ES-I3 (cell line): ENCODE measurements around the gene TNFRSF1A.

Experiments used
- H3K36me3 ChIP-seq: 2 replicates; pipeline ENCODE4 v1.6.1; 2013; ENCODE audit warnings: mild to moderate bottlenecking, low read length, control low read depth, moderate library complexity; ENCODE audit not compliant: insufficient read depth
- H3K4me1 ChIP-seq: 2 replicates; pipeline ENCODE4 v1.6.1; 2013; ENCODE audit warnings: mild to moderate bottlenecking, control low read depth, low read length; ENCODE audit not compliant: insufficient read depth
- H3K9ac ChIP-seq: 2 replicates; pipeline ENCODE4 v1.6.1; 2013; ENCODE audit warnings: low read depth, mild to moderate bottlenecking, low read length, moderate library complexity
- H3K9me3 ChIP-seq: 2 replicates; pipeline ENCODE4 v1.6.1; 2013; ENCODE audit warnings: mild to moderate bottlenecking, low read length, moderate library complexity; ENCODE audit not compliant: control insufficient read depth, insufficient read depth

Gene TNFRSF1A

DNA sequence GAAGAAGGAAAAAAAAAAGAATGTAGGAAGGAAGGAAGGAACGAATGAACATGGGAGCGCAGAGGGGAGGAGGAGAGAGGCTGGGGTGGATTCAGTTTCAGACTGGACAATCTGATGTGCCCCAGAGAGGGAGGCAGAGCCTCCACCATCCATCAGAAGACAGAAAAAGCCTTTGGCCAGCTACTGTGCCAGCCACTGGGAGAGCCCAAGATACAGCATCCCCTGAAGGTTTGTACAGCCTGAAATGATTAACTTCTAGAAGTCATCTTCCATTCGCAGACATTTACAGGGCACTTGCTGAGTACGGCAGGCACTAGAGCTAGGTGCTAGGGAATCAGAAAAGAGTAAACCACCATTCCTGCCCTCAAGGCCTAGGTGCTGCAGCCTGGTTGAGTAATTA lies 22.4 kb downstream of the TNFRSF1A start:
- Histone ChIP-seq H3K9ac (no peak overlapping the region), H3K36me3 (no peaks in the 10 kb centered on the region; the same call in none of the 2 replicates), H3K9me3 (no peaks in the 10 kb centered on the region), H3K4me1 (peaks cover 27% of the 10 kb centered on the region)

DNA sequence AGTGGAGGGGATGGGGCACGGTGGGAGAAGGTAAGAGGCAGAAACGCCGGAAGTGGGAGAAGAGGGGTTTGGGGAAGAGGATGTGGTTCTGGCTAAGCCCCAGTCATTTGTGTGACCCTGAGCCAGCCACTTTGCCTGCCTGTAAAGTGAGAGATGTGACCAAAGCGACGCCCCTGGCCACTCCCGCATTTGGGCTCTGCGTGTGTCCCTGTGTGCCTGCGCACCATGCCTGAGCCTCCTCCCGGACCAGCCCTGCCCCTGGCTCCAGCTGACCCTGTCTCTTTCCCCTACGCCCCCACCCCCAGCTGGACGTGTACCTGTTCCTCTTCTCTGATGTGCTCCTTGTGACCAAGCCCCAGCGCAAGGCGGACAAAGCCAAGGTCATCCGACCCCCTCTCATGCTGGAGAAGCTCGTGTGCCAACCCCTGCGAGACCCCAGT lies 23.4 kb downstream of the TNFRSF1A start:
- Histone ChIP-seq H3K4me1 (peaks cover 20% of the 10 kb centered on the region), H3K36me3 (no peaks in the 10 kb centered on the region; the same call in none of the 2 replicates), H3K9ac (no peak overlapping the region), H3K9me3 (no peaks in the 10 kb centered on the region)

DNA sequence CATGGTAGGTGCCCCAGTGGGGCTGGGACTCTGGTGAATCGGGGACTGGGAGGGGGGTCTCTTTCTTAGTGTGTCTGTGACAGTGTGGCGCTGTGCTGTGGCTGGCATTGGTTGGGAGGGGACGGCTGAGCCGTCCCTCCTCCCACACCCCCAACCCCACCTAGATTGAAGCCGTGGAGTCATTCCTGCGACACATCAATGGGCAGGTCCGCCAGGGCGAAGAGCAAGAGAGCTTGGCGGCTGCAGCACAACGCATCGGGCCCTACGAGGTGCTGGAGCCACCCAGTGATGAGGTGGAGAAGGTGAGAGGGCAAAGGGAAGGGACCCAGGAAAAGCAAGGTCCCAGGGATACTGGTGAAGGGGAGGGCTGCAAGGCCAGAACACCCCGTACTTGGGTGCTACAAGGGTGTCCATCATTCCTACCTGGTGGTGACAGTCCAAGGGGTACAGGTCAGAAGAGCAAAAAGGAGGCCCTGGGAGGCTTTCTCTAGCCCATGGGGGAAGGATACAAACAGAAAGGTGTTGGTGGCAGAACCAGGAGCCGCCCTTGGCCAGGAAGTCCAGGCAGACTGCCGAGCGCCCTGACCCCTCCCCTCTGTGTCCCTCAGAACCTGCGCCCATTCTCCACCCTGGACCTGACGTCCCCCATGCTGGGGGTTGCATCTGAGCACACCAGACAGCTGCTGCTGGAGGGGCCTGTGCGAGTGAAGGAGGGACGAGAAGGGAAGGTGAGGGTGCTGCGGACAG lies 24.0 kb downstream of the TNFRSF1A start:
- Histone ChIP-seq H3K9me3 (no peaks in the 10 kb centered on the region), H3K4me1 (peaks cover 22% of the 10 kb centered on the region), H3K36me3 (no peaks in the 10 kb centered on the region; the same call in none of the 2 replicates), H3K9ac (no peak overlapping the region)

DNA sequence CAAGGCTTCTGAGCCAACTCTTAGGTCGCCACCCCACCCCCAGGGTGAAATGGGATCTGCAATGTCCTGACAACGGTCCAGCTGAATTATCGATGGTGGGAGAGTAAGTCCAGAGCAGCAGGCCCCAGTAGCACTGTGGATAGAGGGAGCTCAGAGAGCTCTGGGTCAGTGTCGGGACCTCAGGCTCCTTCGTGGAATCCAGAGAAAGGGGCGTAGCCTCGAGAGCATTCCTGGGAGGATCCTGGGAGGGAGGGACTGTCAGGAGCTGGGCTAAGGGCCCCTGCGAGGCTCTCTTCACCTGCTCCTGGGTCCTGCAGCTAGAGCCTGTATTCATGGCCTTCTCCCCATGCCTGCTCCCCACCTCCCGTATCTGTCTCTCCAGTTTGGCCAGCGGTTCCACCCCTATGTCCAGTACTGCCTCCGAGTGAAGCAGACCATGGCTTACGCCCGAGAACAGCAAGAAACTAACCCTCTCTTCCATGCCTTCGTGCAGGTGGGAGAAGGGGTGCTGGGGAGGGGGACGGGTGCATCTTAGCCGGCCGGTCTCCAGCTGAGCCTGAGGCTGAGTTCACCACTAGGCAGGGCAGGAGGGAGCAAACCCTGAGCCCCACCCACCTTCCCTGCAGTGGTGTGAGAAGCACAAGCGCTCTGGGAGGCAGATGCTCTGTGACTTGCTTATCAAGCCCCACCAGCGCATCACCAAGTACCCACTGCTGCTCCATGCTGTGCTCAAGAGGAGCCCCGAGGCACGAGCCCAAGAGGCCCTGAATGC lies 24.8 kb downstream of the TNFRSF1A start:
- Histone ChIP-seq H3K9ac (no peak overlapping the region), H3K4me1 (peaks cover 25% of the 10 kb centered on the region), H3K9me3 (no peaks in the 10 kb centered on the region), H3K36me3 (no peaks in the 10 kb centered on the region; the same call in none of the 2 replicates)

DNA sequence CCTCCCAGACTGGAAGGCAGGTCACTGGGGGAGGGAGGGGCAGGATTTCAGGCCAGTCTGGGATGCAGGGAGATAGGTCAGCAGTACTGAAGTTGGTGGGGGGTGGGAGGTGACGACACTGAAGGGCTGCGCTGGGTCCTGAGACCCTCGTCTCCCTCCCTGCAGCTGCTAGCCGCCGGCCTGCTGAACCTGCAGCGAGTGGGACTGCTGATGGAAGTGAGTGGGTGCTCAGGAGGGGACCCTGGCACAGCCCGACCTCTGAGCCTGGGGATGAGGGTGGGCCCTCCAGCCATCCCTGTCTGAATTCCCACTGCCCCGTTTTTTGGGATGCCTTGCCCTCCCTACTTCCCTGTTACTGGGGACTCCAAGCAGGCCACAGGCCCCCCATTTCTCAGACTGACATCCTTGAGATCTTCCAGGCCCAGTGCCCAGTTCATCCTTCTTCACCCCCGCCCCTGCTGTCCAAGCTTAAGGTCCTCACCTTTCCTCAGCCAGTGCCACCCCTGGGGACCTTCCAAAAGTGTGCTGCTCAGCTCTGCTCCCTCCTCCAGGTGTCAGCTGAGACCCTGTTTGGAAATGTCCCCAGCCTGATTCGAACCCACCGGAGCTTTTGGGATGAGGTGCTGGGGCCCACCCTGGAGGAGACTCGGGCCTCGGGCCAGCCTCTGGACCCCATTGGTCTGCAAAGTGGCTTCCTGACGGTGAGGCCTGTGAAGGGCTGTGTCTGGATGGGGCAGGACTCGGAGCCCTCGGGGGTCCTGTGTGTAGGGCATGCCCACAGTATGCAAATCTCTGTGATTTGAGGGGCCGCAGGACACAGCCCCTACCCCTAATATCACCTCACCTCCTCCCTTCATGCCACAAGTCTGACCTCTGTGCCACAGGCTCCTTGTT lies 25.9 kb downstream of the TNFRSF1A start:
- Histone ChIP-seq H3K9me3 (no peaks in the 10 kb centered on the region), H3K9ac (no peak overlapping the region), H3K36me3 (no peaks in the 10 kb centered on the region; the same call in none of the 2 replicates), H3K4me1 (peaks cover 22% of the 10 kb centered on the region; the same call in 1 of the 2 replicates)

DNA sequence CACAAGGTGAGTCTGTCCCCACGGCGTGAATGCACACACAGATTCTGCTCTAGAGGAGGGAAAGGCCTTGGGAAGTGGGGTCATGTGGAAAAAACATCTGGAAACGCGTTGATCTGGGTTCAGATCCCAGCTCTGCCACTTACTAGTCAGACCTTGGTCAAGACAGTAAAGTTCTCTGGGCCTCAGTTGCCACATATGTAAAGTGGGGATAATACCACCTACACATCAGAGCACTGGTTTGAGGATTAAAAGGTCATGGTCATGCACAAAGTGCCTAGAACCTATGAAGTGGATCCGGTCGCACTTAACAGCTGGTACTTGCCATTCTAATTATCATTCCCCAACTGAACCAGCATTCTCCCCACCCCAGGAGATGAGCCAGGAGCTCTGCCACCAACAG lies 26.7 kb downstream of the TNFRSF1A start:
- H3K4me1 ChIP-seq, result peaks cover 22% of the 10 kb centered on the region; the same call in 1 of the 2 replicates

DNA sequence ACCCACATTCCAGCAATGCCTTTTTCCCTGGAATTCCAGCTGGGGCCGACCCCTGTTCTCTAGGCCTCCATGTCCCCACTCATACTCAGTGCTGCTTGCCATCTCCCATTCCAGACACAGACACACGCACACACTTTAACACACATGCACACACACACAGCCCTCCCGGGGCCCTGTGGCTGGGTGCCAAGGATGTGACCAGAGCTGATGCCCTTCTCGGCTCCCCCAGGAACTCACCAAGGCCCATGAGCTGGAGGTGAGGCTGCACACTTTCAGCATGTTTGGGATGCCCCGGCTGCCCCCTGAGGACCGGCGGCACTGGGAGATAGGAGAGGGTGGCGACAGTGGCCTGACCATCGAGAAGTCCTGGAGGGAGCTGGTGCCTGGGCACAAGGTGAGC lies 27.1 kb downstream of the TNFRSF1A start:
- Histone ChIP-seq H3K9me3 (no peaks in the 10 kb centered on the region), H3K4me1 (peaks cover 22% of the 10 kb centered on the region; the same call in 1 of the 2 replicates), H3K36me3 (no peaks in the 10 kb centered on the region; the same call in none of the 2 replicates), H3K9ac (no peak overlapping the region)

More for the DNA sequence above, 26.7 kb downstream of the TNFRSF1A start:
- no peaks in the 10 kb centered on the region for H3K9me3 ChIP-seq
- H3K9ac ChIP-seq, result no peak overlapping the region
- H3K36me3 ChIP-seq, result no peaks in the 10 kb centered on the region; the same call in none of the 2 replicates

DNA sequence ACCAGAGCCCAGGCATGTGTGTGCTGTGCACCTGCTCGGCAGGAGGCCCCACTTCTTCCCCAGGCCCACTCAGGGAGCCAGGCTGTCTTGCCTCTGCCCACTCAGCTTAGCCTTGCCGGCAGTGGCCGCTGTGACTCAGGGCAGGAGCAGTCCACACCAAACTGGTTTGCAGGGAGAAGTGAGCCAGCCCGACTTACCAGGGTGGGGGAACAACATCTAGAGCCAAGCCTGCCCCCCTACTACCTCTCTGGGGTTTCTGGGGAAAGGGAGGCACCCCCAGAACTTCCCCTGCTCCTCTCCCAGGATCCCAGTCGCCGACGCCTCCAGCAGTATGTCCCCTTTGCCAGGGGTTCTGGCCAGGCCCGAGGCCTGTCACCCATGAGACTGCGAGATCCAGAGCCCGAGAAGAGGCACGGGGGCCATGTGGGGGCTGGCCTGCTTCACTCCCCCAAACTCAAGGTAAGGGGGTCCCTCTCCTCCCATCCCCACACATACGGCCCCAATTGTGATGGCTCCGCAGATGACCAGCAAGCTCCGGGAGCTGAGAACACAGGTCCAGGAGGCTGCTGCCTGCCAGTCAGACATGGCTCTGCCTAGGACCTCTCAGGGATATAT lies 28.4 kb downstream of the TNFRSF1A start:
- Histone ChIP-seq H3K9me3 (no peaks in the 10 kb centered on the region), H3K36me3 (no peaks in the 10 kb centered on the region), H3K4me1 (peaks cover 29% of the 10 kb centered on the region; the same call in 1 of the 2 replicates), H3K9ac (no peak overlapping the region)

DNA sequence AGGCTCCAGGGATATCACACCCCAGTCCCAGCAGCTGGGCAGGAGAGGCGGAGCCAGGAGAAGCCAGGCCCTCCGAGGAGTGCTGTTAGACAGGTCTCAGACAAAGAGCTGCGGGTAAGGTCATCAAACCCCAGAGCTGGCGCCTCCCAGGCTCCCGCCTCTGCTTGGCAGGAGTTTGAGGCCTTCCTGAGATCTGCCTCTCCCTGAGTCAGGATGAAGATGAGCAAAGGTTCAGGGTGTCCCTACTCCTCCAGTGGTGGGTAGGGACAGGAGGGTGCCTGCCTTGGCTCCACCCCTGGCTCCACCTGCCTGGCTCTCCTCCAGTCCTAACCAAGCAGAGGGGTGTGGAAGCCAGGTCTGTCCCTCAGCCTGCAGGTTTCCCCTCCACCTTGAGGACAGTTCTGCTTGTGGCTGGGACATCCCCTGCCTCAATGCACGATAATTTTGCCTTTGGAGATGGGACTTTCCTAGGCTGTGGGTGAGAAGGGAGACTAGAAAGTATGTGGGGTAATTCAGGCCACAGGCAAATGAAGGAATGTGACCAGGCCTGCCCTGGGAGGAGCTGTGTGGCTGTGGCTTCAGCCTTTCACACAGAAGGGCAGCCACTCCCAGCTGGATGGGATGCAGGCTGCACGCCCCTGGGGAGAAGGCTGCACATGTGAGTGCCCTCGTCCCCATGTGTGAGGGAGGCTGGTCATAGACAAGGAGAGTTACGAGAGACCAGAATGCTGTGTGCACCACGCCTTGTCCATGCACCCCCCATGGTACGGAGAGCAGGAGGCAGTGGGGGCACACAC lies 29.1 kb downstream of the TNFRSF1A start:
- Histone ChIP-seq H3K9ac (no peak overlapping the region), H3K4me1 (peaks cover 29% of the 10 kb centered on the region; the same call in 1 of the 2 replicates), H3K9me3 (no peaks in the 10 kb centered on the region)

DNA sequence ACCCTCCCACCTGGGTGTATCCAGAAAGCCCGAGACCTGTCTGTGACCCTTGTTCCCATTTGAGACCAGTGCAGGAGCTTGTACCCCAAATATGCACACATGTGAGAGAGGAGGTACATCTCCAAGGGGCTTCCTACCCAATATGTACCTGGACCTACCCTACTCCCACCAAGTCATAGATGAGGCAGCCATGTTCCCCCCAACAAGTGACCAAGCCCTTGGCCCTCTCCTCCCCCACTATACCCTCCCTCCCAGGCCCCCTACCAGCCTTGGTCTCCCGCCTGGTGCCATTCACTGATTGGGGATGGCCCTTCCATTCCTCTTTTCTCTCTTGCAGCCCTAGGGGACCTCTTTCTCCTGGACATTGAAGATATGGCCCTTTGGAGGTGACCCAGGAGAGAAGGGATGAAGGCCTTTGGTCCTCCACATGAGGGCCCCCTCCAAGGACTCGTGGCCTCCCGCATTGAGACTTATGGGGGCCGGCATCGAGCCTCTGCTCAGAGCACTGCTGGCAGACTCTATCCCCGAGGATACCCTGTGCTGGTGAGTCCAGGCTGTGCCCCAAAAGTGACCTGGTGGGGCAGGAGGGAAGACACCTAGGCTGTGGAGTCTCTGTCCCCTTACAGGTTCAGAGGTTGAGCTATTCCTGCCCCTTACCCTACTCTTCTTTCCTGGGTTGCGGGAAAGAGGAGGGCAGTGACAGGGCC lies 29.9 kb downstream of the TNFRSF1A start:
- Histone ChIP-seq H3K4me1 (peaks cover 29% of the 10 kb centered on the region; the same call in 1 of the 2 replicates), H3K9ac (no peak overlapping the region), H3K36me3 (no peaks in the 10 kb centered on the region), H3K9me3 (no peaks in the 10 kb centered on the region)

More for the DNA sequence above, 29.1 kb downstream of the TNFRSF1A start:
- no peaks in the 10 kb centered on the region for H3K36me3 ChIP-seq

DNA sequence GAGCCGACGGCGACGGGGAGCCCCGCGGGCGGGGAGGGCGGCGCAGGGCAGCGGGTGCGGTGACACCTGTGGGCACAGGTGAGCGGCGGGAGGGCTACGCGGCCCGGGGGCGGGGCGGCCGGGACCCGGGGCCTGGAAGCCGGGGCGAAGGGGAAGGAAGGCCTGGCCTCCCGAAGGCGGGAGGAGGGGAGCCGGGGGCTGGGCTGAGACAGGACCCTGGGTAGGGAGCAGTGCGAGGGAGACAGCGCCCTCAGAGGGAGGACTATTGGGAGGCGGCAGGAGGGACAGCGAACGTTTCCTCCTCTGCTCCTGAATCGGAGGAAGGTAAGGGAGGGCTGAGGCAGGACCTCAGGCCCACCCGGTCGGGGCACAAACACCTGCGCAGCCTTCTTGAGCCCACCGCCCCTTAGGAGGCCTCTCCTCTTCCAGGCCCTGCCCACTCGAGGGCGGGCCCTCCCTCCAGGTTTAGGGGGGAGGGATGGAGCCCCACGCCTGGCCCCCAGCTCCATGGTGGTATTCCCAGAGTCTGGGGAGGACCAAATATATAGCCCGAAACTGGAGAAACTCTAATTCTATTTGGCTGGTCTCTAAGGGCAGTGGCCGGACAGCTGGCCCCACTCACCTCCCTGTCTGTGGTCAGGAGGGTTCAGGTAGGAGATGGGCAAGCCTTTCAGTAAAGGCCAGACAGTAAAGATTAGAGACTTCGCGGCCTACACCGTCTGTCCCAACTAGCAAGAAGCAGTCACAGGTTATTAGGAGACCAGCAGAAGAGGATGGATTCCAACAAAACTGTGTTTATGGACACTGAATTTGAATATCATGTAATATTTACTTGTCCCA lies 30.9 kb downstream of the TNFRSF1A start:
- no peaks in the 10 kb centered on the region for H3K36me3 ChIP-seq
- no peaks in the 10 kb centered on the region for H3K9me3 ChIP-seq
- peak overlapping the region; percentile 46 for H3K9ac ChIP-seq
- H3K4me1 ChIP-seq, result peaks cover 22% of the 10 kb centered on the region; the same call in 1 of the 2 replicates

DNA sequence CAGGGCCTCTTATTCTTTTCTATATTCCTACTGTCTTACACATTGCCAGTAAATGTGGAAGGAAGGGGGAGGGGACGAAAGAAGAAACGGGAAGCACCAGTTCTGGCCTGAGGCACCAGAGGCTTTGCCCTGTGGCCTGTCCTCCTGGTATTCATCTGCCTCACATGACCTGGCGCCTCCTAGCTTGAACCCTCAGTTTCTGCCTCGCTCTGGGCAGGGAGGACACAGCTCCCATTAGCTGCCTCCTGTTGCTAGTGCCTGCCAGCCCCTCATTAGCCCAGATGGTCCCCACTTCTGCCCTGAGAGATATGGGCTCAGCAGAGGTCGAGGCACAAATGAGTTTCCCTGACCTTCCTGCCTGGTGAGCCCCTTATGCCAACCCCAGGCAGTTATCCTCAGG lies 34.3 kb downstream of the TNFRSF1A start:
- Histone ChIP-seq H3K4me1 (peaks cover 16% of the 10 kb centered on the region; the same call in 1 of the 2 replicates), H3K36me3 (no peaks in the 10 kb centered on the region), H3K9ac (no peak overlapping the region), H3K9me3 (no peaks in the 10 kb centered on the region)
